WTC11 (cell line): Measurements from ENCODE around the gene GNB2. TPM values are rescaled to one million over a fixed set of nuclear protein-coding genes. Genes with fewer than 3 reads are reported as not detected.

Experiments
- ATAC-seq: fragments of 200-7000 bp; cut with Tn5 transposase; 2 replicates; pipeline ENCODE4 v1.10.0; 2021; ENCODE audit warnings: mild to moderate bottlenecking, moderate library complexity
- Bru-seq: library from RNA; stranded (reverse); fragments of 400-500 nt; gene quantifications from one replicate; lab custom pipeline; 2021; lab: Mats Ljungman, UMichigan
- CTCF ChIA-PET: fragments of 300-600 bp; sonication (Branson Sonifier 250); formaldehyde crosslinking; loops from one replicate; lab custom pipeline; 2021; ENCODE audit warnings: antibody characterized with exemption; lab: Charles Lee
- POLR2A ChIA-PET: fragments of 350-600 bp; sonication (Branson Sonifier 250); formaldehyde crosslinking; loops from one replicate; lab custom pipeline; 2021; ENCODE audit warnings: antibody characterized with exemption; lab: Charles Lee
- DNase-seq: peaks from one replicate; pipeline ENCODE4 v3.0.0; 2021; ENCODE audit warnings: low spot score
- H3K27ac Mint-ChIP-seq: 2 replicates; pipeline ENCODE4 v1.8.0; 2021; ENCODE audit warnings: mixed read lengths
- H3K27me3 Mint-ChIP-seq: 2 replicates; pipeline ENCODE4 v1.8.0; 2021; ENCODE audit warnings: low read depth, mild to moderate bottlenecking, moderate library complexity, mixed read lengths
- H3K36me3 Mint-ChIP-seq: 2 replicates; pipeline ENCODE4 v1.8.0; 2021; ENCODE audit warnings: mixed read lengths
- H3K4me1 Mint-ChIP-seq: 2 replicates; pipeline ENCODE4 v1.8.0; 2022; ENCODE audit warnings: mixed read lengths
- H3K4me3 Mint-ChIP-seq: 2 replicates; pipeline ENCODE4 v1.8.0; 2021; ENCODE audit warnings: mild to moderate bottlenecking, moderate library complexity, mixed read lengths
- H3K9me3 Mint-ChIP-seq: 2 replicates; pipeline ENCODE4 v1.8.0; 2021; ENCODE audit warnings: mixed read lengths
- ETV6 ChIP-seq: sonication (generic); formaldehyde crosslinking; IDR thresholded peaks from 2 replicates; pipeline ENCODE4 v1.8.1; 2022; ENCODE audit warnings: mild to moderate bottlenecking, missing genetic modification reagents
- FOXP4 ChIP-seq: sonication (generic); formaldehyde crosslinking; IDR thresholded peaks from 2 replicates; pipeline ENCODE4 v1.8.0; 2022; ENCODE audit warnings: mild to moderate bottlenecking, missing genetic modification reagents
- HMGA2 ChIP-seq: fragments of 250-450 bp; sonication (Bioruptor Pico); IDR thresholded peaks from 2 replicates; pipeline ENCODE4 v1.4.0; 2021; ENCODE audit warnings: mild to moderate bottlenecking, moderate library complexity
- KAT7 ChIP-seq: sonication (generic); formaldehyde crosslinking; IDR thresholded peaks from 2 replicates; pipeline ENCODE4 v1.8.1; 2023; ENCODE audit warnings: missing genetic modification reagents, mild to moderate bottlenecking, borderline replicate concordance
- SMAD3 ChIP-seq: sonication (generic); formaldehyde crosslinking; IDR thresholded peaks from 2 replicates; pipeline ENCODE4 v1.8.0; 2022; ENCODE audit warnings: missing genetic modification reagents, mild to moderate bottlenecking, borderline replicate concordance
- SP1 ChIP-seq: sonication (generic); formaldehyde crosslinking; conservative IDR thresholded peaks from 2 replicates; pipeline ENCODE4 v1.8.1; 2022; ENCODE audit warnings: missing genetic modification reagents
- TEAD1 ChIP-seq: sonication (generic); formaldehyde crosslinking; IDR thresholded peaks from 2 replicates; pipeline ENCODE4 v1.8.0; 2022; ENCODE audit warnings: mild to moderate bottlenecking, missing genetic modification reagents
- USF2 ChIP-seq: sonication (generic); formaldehyde crosslinking; IDR thresholded peaks from 2 replicates; pipeline ENCODE4 v1.8.1; 2023; ENCODE audit warnings: mild to moderate bottlenecking, missing genetic modification reagents, moderate library complexity
- ZNF232 ChIP-seq: sonication (generic); formaldehyde crosslinking; IDR thresholded peaks from 2 replicates; pipeline ENCODE4 v1.8.0; 2022; ENCODE audit warnings: mild to moderate bottlenecking, missing genetic modification reagents
- ZNF416 ChIP-seq: fragments of 250-450 bp; sonication (Bioruptor Pico); IDR thresholded peaks from 2 replicates; pipeline ENCODE4 v1.9.0; 2021; ENCODE audit warnings: mild to moderate bottlenecking, inconsistent platforms
- long read RNA-seq, 3 experiments: library from RNA in 1 of 3; library from capped mRNA in 1 of 3; library from polyadenylated mRNA in 1 of 3; unstranded in 2 of 3; stranded (forward) in 1 of 3; transcript quantifications; one replicate each; pipeline ENCODE4 v2.0.0, GENCODE V29; 2021
- total RNA-seq: library from RNA; stranded (reverse); gene quantifications from 3 replicates; pipeline ENCODE4 v1.2.3, GENCODE V29; 2021
- TF ChIP-seq, protein P1 (sequence below): sonication (generic); formaldehyde crosslinking; IDR thresholded peaks from 2 replicates; pipeline ENCODE4 v1.8.1; 2022; ENCODE audit warnings: mild to moderate bottlenecking, moderate library complexity, missing genetic modification reagents
- TF ChIP-seq, protein P2 (sequence below): sonication (generic); formaldehyde crosslinking; IDR thresholded peaks from 2 replicates; pipeline ENCODE4 v1.8.0; 2022; ENCODE audit warnings: mild to moderate bottlenecking, missing genetic modification reagents
- TF ChIP-seq, protein P3 (sequence below): sonication (generic); formaldehyde crosslinking; IDR thresholded peaks from 2 replicates; pipeline ENCODE4 v1.8.1; 2023; ENCODE audit warnings: mild to moderate bottlenecking, moderate library complexity, missing genetic modification reagents
- TF ChIP-seq, protein P4 (sequence below): fragments of 250-450 bp; sonication (Bioruptor Pico); IDR thresholded peaks from 2 replicates; pipeline ENCODE4 v1.9.0; 2021; ENCODE audit warnings: moderate library complexity, mild to moderate bottlenecking, inconsistent platforms, borderline replicate concordance
- TF ChIP-seq, protein P5 (sequence below): sonication (generic); formaldehyde crosslinking; IDR thresholded peaks from 2 replicates; pipeline ENCODE4 v1.8.0; 2023; ENCODE audit warnings: missing genetic modification reagents, mild to moderate bottlenecking, borderline replicate concordance
- TF ChIP-seq, protein P6 (sequence below): fragments of 250-450 bp; sonication (Bioruptor Pico); IDR thresholded peaks from 2 replicates; pipeline ENCODE4 v1.9.0; 2021; ENCODE audit warnings: mild to moderate bottlenecking
- TF ChIP-seq, protein P7 (sequence below): sonication (generic); formaldehyde crosslinking; IDR thresholded peaks from 2 replicates; pipeline ENCODE4 v1.8.0; 2022; ENCODE audit warnings: mild to moderate bottlenecking, missing genetic modification reagents

Gene GNB2
- total RNA-seq (182 to 194 TPM (median 184 TPM) in 3 replicates), Bru-seq, nascent RNA (percentile 61 among the genes with signal in this experiment)
- long read RNA-seq, experiment 1, transcript GNB2-201 (10 exons, 1,878 nt), result major isoform, 277 of 335 reads
- long read RNA-seq, experiment 1, transcript GNB2-202 (9 exons, 1,524 nt), result minor isoform, 24 of 335 reads
- long read RNA-seq, experiment 1, partial matches to known transcripts, result 18 of 335 reads
- long read RNA-seq, experiment 1, other reads (novel, unspliced or antisense), result 14 of 335 reads
- long read RNA-seq, experiment 2, transcript GNB2-201 (10 exons, 1,878 nt), result major isoform, 167 of 266 reads
- long read RNA-seq, experiment 2, transcript GNB2-202 (9 exons, 1,524 nt), result minor isoform, 39 of 266 reads
- long read RNA-seq, experiment 2, partial matches to known transcripts, result 38 of 266 reads
- long read RNA-seq, experiment 2, other reads (novel, unspliced or antisense), result 18 of 266 reads
- long read RNA-seq, experiment 3, partial matches to known transcripts, result 6 of 10 reads
- long read RNA-seq, experiment 3, other reads (novel, unspliced or antisense), result 0 of 10 reads

DNA sequence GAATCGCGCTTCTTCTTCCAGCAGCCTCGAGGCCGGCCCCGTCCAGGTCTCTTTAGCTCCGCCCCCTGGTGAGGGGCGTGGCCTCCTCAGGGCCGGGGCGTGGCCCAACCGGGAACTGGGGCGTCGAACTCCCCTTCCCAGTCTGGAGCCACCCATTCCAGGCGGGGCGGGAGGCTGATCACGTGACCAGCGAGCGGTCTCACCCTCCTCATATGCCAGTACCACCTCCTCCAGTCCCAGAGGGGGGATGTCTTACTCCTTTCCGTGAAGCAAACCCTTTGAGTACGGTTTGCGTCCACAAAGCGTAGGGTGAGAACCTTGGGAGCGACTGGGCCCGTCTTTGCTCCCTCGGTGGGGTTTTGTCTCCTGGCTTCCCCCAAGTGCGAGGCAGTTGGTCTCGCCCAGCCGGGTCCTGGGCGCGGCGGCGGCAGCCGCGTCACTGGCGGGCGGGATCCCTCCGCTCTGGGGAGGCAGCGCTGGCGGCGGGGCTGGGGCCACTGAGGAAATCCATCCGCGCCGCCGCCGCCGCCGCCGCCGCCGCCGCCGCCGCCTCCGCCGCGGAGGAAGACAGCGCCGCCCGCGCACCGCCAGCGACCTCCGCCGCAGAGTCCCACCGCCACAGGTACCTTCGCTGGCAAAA lies at the start of gene GNB2:
GNB2 (plus strand) TSS at position 439 of the 640 bp plus-strand sequence. CDS start 2,526 bp downstream, outside the sequence.
- peaks cover 4% of the 10 kb centered on the region for H3K4me1 Mint-ChIP-seq
- POLR2A ChIA-PET, result interaction anchor here (0.6 to 1.0 kb wide), 7 partner anchors 10 to 223 kb away, joined by 3 to 5 read pairs (median 3); partner anchors contain the start of genes FBXO24 and MOSPD3
- H3K4me3 Mint-ChIP-seq, result peak within 1 kb of the TSS; percentile 88
- ATAC-seq (peak; percentile 77), DNase-seq (peak; percentile 100)
- peaks cover 5% of the 10 kb centered on the region for H3K36me3 Mint-ChIP-seq
- H3K9me3 Mint-ChIP-seq, result no peaks in the 10 kb centered on the region
- CTCF ChIA-PET, result interaction anchor here (0.7 to 1.6 kb wide), 10 partner anchors 17 to 126 kb away, joined by 3 to 24 read pairs (median 6); partner anchors contain the start of genes ACTL6B, MOSPD3, POP7 and TFR2
- H3K27me3 Mint-ChIP-seq, result peaks cover 39% of the 10 kb centered on the region
- H3K27ac Mint-ChIP-seq, result peak within 1 kb of the TSS; percentile 92
- TF ChIP-seq HMGA2 (peak; percentile 37; the same call in 1 of the 2 replicates), SP1 (peak; percentile 93), ZNF232 (CRISPR knock-in tag) (0 out of 2 replicates have a peak, but pooled peaks have one; percentile 38), FOXP4 (peak; percentile 75; the same call in 1 of the 2 replicates), KAT7 (CRISPR knock-in tag) (0 out of 2 replicates have a peak, but pooled peaks have one; percentile 71), SMAD3 (no peak), ZNF416 (no peak), ETV6 (peak; percentile 93), TEAD1 (CRISPR knock-in tag) (peak; percentile 72), USF2 (CRISPR knock-in tag) (peak; percentile 98)
- TF ChIP-seq, protein P1, sequence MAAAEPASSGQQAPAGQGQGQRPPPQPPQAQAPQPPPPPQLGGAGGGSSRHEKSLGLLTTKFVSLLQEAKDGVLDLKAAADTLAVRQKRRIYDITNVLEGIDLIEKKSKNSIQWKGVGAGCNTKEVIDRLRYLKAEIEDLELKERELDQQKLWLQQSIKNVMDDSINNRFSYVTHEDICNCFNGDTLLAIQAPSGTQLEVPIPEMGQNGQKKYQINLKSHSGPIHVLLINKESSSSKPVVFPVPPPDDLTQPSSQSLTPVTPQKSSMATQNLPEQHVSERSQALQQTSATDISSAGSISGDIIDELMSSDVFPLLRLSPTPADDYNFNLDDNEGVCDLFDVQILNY (CRISPR knock-in tag), result 0 out of 2 replicates have a peak, but pooled peaks have one; percentile 15
- TF ChIP-seq, protein P2, sequence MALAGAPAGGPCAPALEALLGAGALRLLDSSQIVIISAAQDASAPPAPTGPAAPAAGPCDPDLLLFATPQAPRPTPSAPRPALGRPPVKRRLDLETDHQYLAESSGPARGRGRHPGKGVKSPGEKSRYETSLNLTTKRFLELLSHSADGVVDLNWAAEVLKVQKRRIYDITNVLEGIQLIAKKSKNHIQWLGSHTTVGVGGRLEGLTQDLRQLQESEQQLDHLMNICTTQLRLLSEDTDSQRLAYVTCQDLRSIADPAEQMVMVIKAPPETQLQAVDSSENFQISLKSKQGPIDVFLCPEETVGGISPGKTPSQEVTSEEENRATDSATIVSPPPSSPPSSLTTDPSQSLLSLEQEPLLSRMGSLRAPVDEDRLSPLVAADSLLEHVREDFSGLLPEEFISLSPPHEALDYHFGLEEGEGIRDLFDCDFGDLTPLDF, result no peak
- TF ChIP-seq, protein P3, sequence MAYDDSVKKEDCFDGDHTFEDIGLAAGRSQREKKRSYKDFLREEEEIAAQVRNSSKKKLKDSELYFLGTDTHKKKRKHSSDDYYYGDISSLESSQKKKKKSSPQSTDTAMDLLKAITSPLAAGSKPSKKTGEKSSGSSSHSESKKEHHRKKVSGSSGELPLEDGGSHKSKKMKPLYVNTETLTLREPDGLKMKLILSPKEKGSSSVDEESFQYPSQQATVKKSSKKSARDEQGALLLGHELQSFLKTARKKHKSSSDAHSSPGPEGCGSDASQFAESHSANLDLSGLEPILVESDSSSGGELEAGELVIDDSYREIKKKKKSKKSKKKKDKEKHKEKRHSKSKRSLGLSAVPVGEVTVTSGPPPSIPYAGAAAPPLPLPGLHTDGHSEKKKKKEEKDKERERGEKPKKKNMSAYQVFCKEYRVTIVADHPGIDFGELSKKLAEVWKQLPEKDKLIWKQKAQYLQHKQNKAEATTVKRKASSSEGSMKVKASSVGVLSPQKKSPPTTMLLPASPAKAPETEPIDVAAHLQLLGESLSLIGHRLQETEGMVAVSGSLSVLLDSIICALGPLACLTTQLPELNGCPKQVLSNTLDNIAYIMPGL (CRISPR knock-in tag), result 0 out of 2 replicates have a peak, but pooled peaks have one; percentile 23
- TF ChIP-seq, protein P4, sequence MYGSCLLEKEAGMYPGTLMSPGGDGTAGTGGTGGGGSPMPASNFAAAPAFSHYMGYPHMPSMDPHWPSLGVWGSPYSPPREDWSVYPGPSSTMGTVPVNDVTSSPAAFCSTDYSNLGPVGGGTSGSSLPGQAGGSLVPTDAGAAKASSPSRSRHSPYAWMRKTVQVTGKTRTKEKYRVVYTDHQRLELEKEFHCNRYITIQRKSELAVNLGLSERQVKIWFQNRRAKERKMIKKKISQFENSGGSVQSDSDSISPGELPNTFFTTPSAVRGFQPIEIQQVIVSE (CRISPR knock-in tag), result no peak
- TF ChIP-seq, protein P5, sequence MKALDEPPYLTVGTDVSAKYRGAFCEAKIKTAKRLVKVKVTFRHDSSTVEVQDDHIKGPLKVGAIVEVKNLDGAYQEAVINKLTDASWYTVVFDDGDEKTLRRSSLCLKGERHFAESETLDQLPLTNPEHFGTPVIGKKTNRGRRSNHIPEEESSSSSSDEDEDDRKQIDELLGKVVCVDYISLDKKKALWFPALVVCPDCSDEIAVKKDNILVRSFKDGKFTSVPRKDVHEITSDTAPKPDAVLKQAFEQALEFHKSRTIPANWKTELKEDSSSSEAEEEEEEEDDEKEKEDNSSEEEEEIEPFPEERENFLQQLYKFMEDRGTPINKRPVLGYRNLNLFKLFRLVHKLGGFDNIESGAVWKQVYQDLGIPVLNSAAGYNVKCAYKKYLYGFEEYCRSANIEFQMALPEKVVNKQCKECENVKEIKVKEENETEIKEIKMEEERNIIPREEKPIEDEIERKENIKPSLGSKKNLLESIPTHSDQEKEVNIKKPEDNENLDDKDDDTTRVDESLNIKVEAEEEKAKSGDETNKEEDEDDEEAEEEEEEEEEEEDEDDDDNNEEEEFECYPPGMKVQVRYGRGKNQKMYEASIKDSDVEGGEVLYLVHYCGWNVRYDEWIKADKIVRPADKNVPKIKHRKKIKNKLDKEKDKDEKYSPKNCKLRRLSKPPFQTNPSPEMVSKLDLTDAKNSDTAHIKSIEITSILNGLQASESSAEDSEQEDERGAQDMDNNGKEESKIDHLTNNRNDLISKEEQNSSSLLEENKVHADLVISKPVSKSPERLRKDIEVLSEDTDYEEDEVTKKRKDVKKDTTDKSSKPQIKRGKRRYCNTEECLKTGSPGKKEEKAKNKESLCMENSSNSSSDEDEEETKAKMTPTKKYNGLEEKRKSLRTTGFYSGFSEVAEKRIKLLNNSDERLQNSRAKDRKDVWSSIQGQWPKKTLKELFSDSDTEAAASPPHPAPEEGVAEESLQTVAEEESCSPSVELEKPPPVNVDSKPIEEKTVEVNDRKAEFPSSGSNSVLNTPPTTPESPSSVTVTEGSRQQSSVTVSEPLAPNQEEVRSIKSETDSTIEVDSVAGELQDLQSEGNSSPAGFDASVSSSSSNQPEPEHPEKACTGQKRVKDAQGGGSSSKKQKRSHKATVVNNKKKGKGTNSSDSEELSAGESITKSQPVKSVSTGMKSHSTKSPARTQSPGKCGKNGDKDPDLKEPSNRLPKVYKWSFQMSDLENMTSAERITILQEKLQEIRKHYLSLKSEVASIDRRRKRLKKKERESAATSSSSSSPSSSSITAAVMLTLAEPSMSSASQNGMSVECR (CRISPR knock-in tag), result peak; percentile 68; the same call in 1 of the 2 replicates
- TF ChIP-seq, protein P6, sequence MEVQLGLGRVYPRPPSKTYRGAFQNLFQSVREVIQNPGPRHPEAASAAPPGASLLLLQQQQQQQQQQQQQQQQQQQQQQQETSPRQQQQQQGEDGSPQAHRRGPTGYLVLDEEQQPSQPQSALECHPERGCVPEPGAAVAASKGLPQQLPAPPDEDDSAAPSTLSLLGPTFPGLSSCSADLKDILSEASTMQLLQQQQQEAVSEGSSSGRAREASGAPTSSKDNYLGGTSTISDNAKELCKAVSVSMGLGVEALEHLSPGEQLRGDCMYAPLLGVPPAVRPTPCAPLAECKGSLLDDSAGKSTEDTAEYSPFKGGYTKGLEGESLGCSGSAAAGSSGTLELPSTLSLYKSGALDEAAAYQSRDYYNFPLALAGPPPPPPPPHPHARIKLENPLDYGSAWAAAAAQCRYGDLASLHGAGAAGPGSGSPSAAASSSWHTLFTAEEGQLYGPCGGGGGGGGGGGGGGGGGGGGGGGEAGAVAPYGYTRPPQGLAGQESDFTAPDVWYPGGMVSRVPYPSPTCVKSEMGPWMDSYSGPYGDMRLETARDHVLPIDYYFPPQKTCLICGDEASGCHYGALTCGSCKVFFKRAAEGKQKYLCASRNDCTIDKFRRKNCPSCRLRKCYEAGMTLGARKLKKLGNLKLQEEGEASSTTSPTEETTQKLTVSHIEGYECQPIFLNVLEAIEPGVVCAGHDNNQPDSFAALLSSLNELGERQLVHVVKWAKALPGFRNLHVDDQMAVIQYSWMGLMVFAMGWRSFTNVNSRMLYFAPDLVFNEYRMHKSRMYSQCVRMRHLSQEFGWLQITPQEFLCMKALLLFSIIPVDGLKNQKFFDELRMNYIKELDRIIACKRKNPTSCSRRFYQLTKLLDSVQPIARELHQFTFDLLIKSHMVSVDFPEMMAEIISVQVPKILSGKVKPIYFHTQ, result no peak
- TF ChIP-seq, protein P7, sequence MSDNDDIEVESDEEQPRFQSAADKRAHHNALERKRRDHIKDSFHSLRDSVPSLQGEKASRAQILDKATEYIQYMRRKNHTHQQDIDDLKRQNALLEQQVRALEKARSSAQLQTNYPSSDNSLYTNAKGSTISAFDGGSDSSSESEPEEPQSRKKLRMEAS (CRISPR knock-in tag), result peak; percentile 68; the same call in 1 of the 2 replicates
